HG03342 (cell line): ENCODE results near the gene CEPT1.

Experiments used
- ATAC-seq: cut with Tn5 transposase; IDR thresholded peaks from one replicate; pipeline ENCODE4 v1.9.1; 2021; ENCODE audit warnings: mild to moderate bottlenecking, moderate library complexity; ENCODE audit not compliant: unreplicated experiment

CEPT1 gene

GRCh38 chr1:111225717-111226400, 85.8 kb downstream of the CEPT1 start:
- no peak for ATAC-seq

- ATAC-seq = no peak
Observed at GRCh38 chr1:111227434-111227833, 87.4 kb downstream of the CEPT1 start, which contains the start of gene CHI3L2. Gene CHI3L2, plus strand, starts transcription at chr1:111227713. Its CDS starts 17 bp downstream, at chr1:111227730.

GRCh38 chr1:111227851-111228747, 88.1 kb downstream of the CEPT1 start:
- no peak for ATAC-seq

GRCh38 chr1:111228748-111229126, 88.7 kb downstream of the CEPT1 start:
- no peak for ATAC-seq

- ATAC-seq = no peak
Observed at GRCh38 chr1:111232134-111232533, 92.1 kb downstream of the CEPT1 start.

GRCh38 chr1:111234258-111234657, 94.2 kb downstream of the CEPT1 start:
- no peak for ATAC-seq
